HepG2 (cell line): ENCODE measurements around the gene CIAO2A. TPM values are rescaled to one million over a fixed set of nuclear protein-coding genes. Genes with fewer than 3 reads are reported as not detected.

Source experiments
- ATAC-seq: fragments of 200-7000 bp; cut with Tn5 transposase; 3 replicates; pipeline ENCODE4 v1.9.1; 2020; ENCODE audit warnings: mild to moderate bottlenecking, moderate library complexity
- BruUV-seq: library from RNA; stranded (reverse); fragments of 400-500 nt; replicated peaks from 2 replicates; lab custom pipeline; 2021; lab: Mats Ljungman, UMichigan
- CTCF ChIA-PET: fragments of 300-600 bp; formaldehyde crosslinking; extraction: SDS; loops from one replicate; lab custom pipeline; 2021; ENCODE audit warnings: low total read pairs, inconsistent platforms, low intra/inter-chr PET ratio; lab: Yijun Ruan, JAX
- POLR2A ChIA-PET: fragments of 350-600 bp; sonication (Branson Sonifier 250); formaldehyde crosslinking; loops from one replicate; lab custom pipeline; 2020; ENCODE audit warnings: antibody characterized with exemption, inconsistent platforms; lab: Yijun Ruan, JAX
- DNase-seq: peaks from one replicate; pipeline ENCODE4 v3.0.0-alpha.2; 2015; ENCODE audit warnings: low spot score
- FAIRE-seq: peaks from 3 replicates; lab custom pipeline; 2011; peaks lifted over from hg19 to GRCh38; lab: Jason Lieb, UNC
- H2AFZ ChIP-seq: one replicate; pipeline ENCODE4 v1.6.1; 2011; ENCODE audit warnings: low read length, inconsistent platforms
- H3K27ac ChIP-seq: fragments of 300-600 bp; 3 replicates; pipeline ENCODE4 v1.8.0; 2011; ENCODE audit warnings: mixed run types, mild to moderate bottlenecking, mixed read lengths, low read length, inconsistent platforms; ENCODE audit not compliant: insufficient read depth; ENCODE audit errors: extremely low read length
- H3K27me3 ChIP-seq, 2 experiments: fragments of 200-600 bp in 1 of 2; 2 replicates in 1 of 2; 3 replicates in 1 of 2; pipeline versions ENCODE4 v1.6.0 to v1.8.0; 2011; ENCODE audit warnings: low read length in 2 of 2, mild to moderate bottlenecking in 2 of 2, moderate library complexity in 2 of 2, inconsistent platforms in 1 of 2; ENCODE audit not compliant: insufficient read depth in 2 of 2, control insufficient read depth in 1 of 2
- H3K36me3 ChIP-seq, 2 experiments: fragments of 200-600 bp in 1 of 2; replicated peaks in 1 of 2; 2 replicates in 1 of 2; 3 replicates in 1 of 2; pipeline versions ENCODE4 v1.5.1 to v1.8.0; 2011; ENCODE audit warnings: low read length in 2 of 2, inconsistent platforms in 1 of 2; ENCODE audit not compliant: insufficient read depth in 2 of 2, control insufficient read depth in 1 of 2
- H3K4me1 ChIP-seq: 2 replicates; pipeline ENCODE4 v1.5.1; 2012; ENCODE audit warnings: low read length, inconsistent platforms; ENCODE audit not compliant: insufficient read depth
- H3K4me2 ChIP-seq: 2 replicates; pipeline ENCODE4 v1.6.0; 2011; ENCODE audit warnings: low read depth, low read length, inconsistent platforms
- H3K4me3 ChIP-seq, 3 experiments: fragments of 200-600 bp in 1 of 3; sonication (generic), shearing (Covaris generic) in 1 of 3; replicated peaks in 1 of 3; 2 replicates each; pipeline ENCODE4 v1.5.1; 2011 to 2016; ENCODE audit warnings: low read length in 3 of 3, inconsistent platforms in 2 of 3, low read depth in 2 of 3, mild to moderate bottlenecking in 2 of 3, control low read depth in 1 of 3, mixed read lengths in 1 of 3; ENCODE audit not compliant: insufficient read depth in 1 of 3
- H3K79me2 ChIP-seq: one replicate; pipeline ENCODE4 v1.6.1; 2011; ENCODE audit warnings: low read length, inconsistent platforms; ENCODE audit not compliant: insufficient read depth
- H3K9ac ChIP-seq: 2 replicates; pipeline ENCODE4 v1.6.0; 2011; ENCODE audit warnings: mild to moderate bottlenecking, low read depth, low read length, inconsistent platforms; ENCODE audit not compliant: insufficient read depth
- H3K9me3 ChIP-seq: 2 replicates; pipeline ENCODE4 v1.5.1; 2012; ENCODE audit warnings: mild to moderate bottlenecking, low read length
- H4K20me1 ChIP-seq: 2 replicates; pipeline ENCODE4 v1.6.0; 2011; ENCODE audit warnings: inconsistent platforms, mild to moderate bottlenecking, low read length, moderate library complexity; ENCODE audit not compliant: insufficient read depth
- ETV5 ChIP-seq: IDR thresholded peaks from 2 replicates; pipeline ENCODE4 v1.6.1; 2018; ENCODE audit warnings: missing biosample characterization, missing genetic modification reagents, inconsistent platforms, borderline replicate concordance
- RARA ChIP-seq: IDR thresholded peaks from 2 replicates; pipeline ENCODE4 v1.6.1; 2016; ENCODE audit warnings: missing genetic modification reagents, missing compliant biosample characterization
- SOX5 ChIP-seq: IDR thresholded peaks from 2 replicates; pipeline ENCODE4 v1.6.1; 2016; ENCODE audit warnings: borderline replicate concordance
- TFAP4 ChIP-seq: sonication (generic); IDR thresholded peaks from 2 replicates; pipeline ENCODE4 v1.6.1; 2016; ENCODE audit warnings: low read depth, borderline replicate concordance
- ZBTB33 ChIP-seq: sonication (generic); formaldehyde crosslinking; IDR thresholded peaks from 2 replicates; pipeline ENCODE4 v1.4.0; 2020; ENCODE audit warnings: missing genetic modification reagents
- ZMYM4 ChIP-seq: sonication (generic); formaldehyde crosslinking; IDR thresholded peaks from 2 replicates; pipeline ENCODE4 v1.8.1; 2023; ENCODE audit warnings: mild to moderate bottlenecking, missing genetic modification reagents
- ZNF547 ChIP-seq: sonication (generic); formaldehyde crosslinking; IDR thresholded peaks from 2 replicates; pipeline ENCODE4 v1.5.1; 2020; ENCODE audit warnings: mild to moderate bottlenecking, missing genetic modification reagents
- ZSCAN20 ChIP-seq: sonication (generic); formaldehyde crosslinking; IDR thresholded peaks from 2 replicates; pipeline ENCODE4 v1.4.0; 2020; ENCODE audit warnings: missing genetic modification reagents, mild to moderate bottlenecking, borderline replicate concordance
- ZSCAN9 ChIP-seq: IDR thresholded peaks from 2 replicates; pipeline ENCODE4 v1.6.1; 2016; ENCODE audit warnings: borderline replicate concordance
- WGBS: methylation state at CpG from one replicate; pipeline ENCODE4 v1.1.6; 2017; ENCODE audit warnings: low lambda C conversion rate; 5-methylcytosine and 5-hydroxymethylcytosine counted together
- in situ Hi-C: cut with HindIII; loops from 2 replicates; pipeline ENCODE4 v1.10.0; 2017; ENCODE audit warnings: low pct_unique_long_range_greater_than_20kb; ENCODE audit not compliant: extremely low pct_ligation_motif_present
- intact Hi-C: fragments of 100-400 bp; cut with micrococcal nuclease; formaldehyde crosslinking; loops from one replicate; pipeline ENCODE4 v1.10.0; 2022; ENCODE audit not compliant: unreplicated experiment
- polyA plus RNA-seq, 8 experiments: library from polyadenylated mRNA; depleted of rRNA in 3 of 8; stranded (reverse) in 7 of 8; unstranded in 1 of 8; fragments of >200 nt; fragmentation: Illumina TruSeq in 4 of 8; extraction: Trizol in 4 of 8; gene quantifications; 2 replicates each; pipeline versions ENCODE4 v1.2.1 to v1.2.3, GENCODE V29; 2011 to 2016; ENCODE audit warnings: low read depth in 4 of 8, missing spikeins in 1 of 8, mixed read lengths in 1 of 8; ENCODE audit not compliant: insufficient read depth in 1 of 8
- total RNA-seq, 5 experiments: library from RNA; depleted of rRNA; stranded (reverse); fragments of >200 nt; fragmentation: Illumina TruSeq; extraction: Trizol; gene quantifications; 2 replicates each; pipeline ENCODE4 v1.2.3, GENCODE V29; 2016; ENCODE audit warnings: low read depth in 1 of 5
- TF ChIP-seq, protein P1 (sequence below): sonication (generic); formaldehyde crosslinking; IDR thresholded peaks from 2 replicates; pipeline ENCODE4 v1.5.0; 2020; ENCODE audit warnings: missing genetic modification reagents

CIAO2A gene
- total and polyA plus RNA-seq, 2 of the 13 experiments (the other 11 are each of a cell fraction or from before 2014, with no cell fraction given) = 83.0 to 100 TPM

DNA sequence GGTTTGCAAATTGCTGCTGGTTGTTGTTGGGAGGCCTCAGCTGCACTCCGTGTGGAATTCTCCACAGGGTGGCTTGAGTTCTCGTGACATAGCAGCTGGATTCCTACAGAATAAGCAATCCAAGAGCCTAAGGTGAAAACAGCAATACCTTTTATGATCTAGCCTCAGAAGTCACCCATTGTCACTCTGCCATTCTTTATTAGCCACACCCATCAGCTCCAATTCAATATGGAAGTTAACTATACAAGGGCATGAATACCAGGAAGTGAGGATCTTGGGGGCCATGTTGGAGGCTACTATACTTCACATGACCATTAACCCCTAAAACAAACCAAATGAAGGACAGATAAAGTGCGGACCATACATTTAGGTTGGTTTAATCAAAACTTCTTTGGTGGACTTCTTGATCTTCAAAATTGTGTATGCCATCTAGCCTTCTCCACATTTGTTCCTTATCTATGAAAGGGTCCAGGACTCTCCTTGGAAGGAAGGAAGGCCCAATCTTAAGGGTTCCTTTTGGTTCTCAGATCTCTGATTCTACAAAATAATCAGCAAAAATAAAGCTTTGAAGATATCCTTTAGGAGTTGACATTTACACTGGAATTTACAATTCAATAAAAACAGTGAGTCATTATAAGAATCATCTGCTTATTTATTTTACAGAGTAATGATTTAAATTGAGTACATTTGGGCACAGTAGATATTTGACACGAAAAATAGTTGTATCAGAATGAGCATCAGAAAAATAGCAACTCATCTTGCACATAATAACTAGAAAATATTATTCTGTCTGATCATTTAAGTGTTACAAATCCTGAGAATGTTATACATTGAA lies 21.5 kb downstream of the CIAO2A start:
- WGBS = 82% methylated on average over 4 of the region's 4 CpGs
- H3K79me2 ChIP-seq = no peaks in the 10 kb centered on the region
- FAIRE-seq (no peak), ATAC-seq (no peak), DNase-seq (no peak)
- no peaks in the 10 kb centered on the region for H3K9me3 ChIP-seq
- peak overlapping the region; percentile 12 for H3K4me2 ChIP-seq
- POLR2A ChIA-PET = interaction anchor here (0.9 to 6.9 kb wide), 9 partner anchors 17 to 472 kb away, joined by 3 to 88 read pairs (median 4); partner anchors contain the start of genes CIAO2A and SNX1
- peaks cover 53% of the 10 kb centered on the region for H3K4me1 ChIP-seq
- no peaks in the 10 kb centered on the region for H3K27me3 ChIP-seq
- H2AFZ ChIP-seq = no peak overlapping the region
- no peak overlapping the region for H3K9ac ChIP-seq
- in situ Hi-C loops = no loop called here
- H4K20me1 ChIP-seq = no peaks in the 10 kb centered on the region
- CTCF ChIA-PET = no interaction called here
- H3K4me3 ChIP-seq = no peak overlapping the region
- BruUV-seq = no TSS peak
- intact Hi-C loops = loop anchor here (2.0 kb wide), 1 partner anchor 21 kb away; the partner anchor contains the start of gene CIAO2A
- peaks cover 3 to 5% of the 10 kb centered on the region in 2 experiments; a peak in 2 of 5 replicates for H3K36me3 ChIP-seq
- TF ChIP-seq ZMYM4 (CRISPR knock-in tag) (0 out of 2 replicates have a peak, but pooled peaks have one; percentile 4), ZSCAN20 (CRISPR knock-in tag) (no peak)
- peak overlapping the region; percentile 36 for H3K27ac ChIP-seq

GRCh38 chr15:64070965-64071851 lies 22.4 kb downstream of the CIAO2A start:
- H3K9me3 ChIP-seq = no peaks in the 10 kb centered on the region
- H2AFZ ChIP-seq = no peak overlapping the region
- ChIA-PET POLR2A (interaction anchor here (0.9 to 6.9 kb wide), 8 partner anchors 18 to 471 kb away, joined by 3 to 88 read pairs (median 4); partner anchors contain the start of genes CIAO2A and SNX1), CTCF (no interaction called here)
- H3K4me1 ChIP-seq = peaks cover 53% of the 10 kb centered on the region
- 54% methylated on average over 8 of the region's 8 CpGs for WGBS
- BruUV-seq = TSS peak; percentile 31
- intact Hi-C loops = no loop called here
- H3K36me3 ChIP-seq = peaks cover 3 to 5% of the 10 kb centered on the region in 2 experiments; a peak in 2 of 5 replicates
- ATAC-seq (peak; percentile 55), DNase-seq (peak; percentile 74), FAIRE-seq (peak; percentile 76)
- no peaks in the 10 kb centered on the region for H3K27me3 ChIP-seq
- in situ Hi-C loops = no loop called here
- peak overlapping the region; percentile 12; the same call in 1 of the 2 replicates for H3K4me2 ChIP-seq
- H3K27ac ChIP-seq = peak overlapping the region; percentile 36
- H3K9ac ChIP-seq = no peak overlapping the region
- H3K4me3 ChIP-seq = no peak overlapping the region
- no peaks in the 10 kb centered on the region for H4K20me1 ChIP-seq
- no peaks in the 10 kb centered on the region for H3K79me2 ChIP-seq
- TF ChIP-seq RARA (CRISPR knock-in tag) = peak; percentile 56; the same call in 1 of the 2 replicates
- TF ChIP-seq ZNF547 (CRISPR knock-in tag) = peak; percentile 63; the same call in 1 of the 2 replicates
- TF ChIP-seq ZBTB33 (CRISPR knock-in tag) = peak; percentile 77
- TF ChIP-seq, protein P1, sequence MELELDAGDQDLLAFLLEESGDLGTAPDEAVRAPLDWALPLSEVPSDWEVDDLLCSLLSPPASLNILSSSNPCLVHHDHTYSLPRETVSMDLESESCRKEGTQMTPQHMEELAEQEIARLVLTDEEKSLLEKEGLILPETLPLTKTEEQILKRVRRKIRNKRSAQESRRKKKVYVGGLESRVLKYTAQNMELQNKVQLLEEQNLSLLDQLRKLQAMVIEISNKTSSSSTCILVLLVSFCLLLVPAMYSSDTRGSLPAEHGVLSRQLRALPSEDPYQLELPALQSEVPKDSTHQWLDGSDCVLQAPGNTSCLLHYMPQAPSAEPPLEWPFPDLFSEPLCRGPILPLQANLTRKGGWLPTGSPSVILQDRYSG (CRISPR knock-in tag) = no peak
- TF ChIP-seq SOX5 (CRISPR knock-in tag) = peak; percentile 29; the same call in 1 of the 2 replicates
- TF ChIP-seq ZSCAN9 (CRISPR knock-in tag) = 0 out of 2 replicates have a peak, but pooled peaks have one; percentile 43
- TF ChIP-seq TFAP4 = 0 out of 2 replicates have a peak, but pooled peaks have one; percentile 3
- TF ChIP-seq ETV5 (CRISPR knock-in tag) = peak; percentile 10; the same call in 1 of the 2 replicates
